ENCODE data around the gene MRPS18B. TPM values are rescaled to one million over a fixed set of nuclear protein-coding genes. Genes with fewer than 3 reads are reported as not detected.

Gene MRPS18B
- total and polyA plus RNA-seq, 2 of the 4 experiments (the other 2 are of a cell fraction), result 51.2 to 82.3 TPM

DNA sequence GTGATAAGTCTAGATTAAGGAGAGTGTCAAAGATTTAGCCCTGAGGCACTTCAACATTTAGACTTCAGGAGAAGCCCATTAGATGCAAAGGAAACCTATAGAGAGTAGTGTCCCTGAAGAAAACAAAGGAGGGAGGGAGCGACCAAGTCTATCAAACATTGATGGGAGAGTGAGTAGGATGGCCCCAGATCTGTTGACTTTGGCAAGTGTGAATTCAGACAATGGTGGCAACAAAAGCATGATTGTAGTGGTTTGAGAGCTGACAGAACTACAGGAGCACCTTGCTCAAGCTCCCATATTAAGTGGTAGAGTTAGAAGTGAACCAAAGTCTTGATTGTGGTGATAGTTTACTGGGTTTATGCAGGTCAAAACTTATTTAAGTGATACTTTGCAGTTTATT is 47.4 kb upstream of the MRPS18B start:
- Histone ChIP-seq H3K9ac (ENCODE audit: low read depth, low read length) (no peak overlapping the region), H3K27ac (ENCODE audit: insufficient read depth, low read length) (no peak overlapping the region)

More for the DNA sequence above, 47.4 kb upstream of the MRPS18B start:
- H3K4me3 ChIP-seq (ENCODE audit: insufficient read depth, low read depth, low read length), result peak overlapping the region; percentile 74
- no peak overlapping the region for H2AK5ac ChIP-seq (ENCODE audit: low read depth, low read length)
- H3K36me3 ChIP-seq (ENCODE audit: control insufficient read depth, insufficient read depth, low read length), result no peaks in the 10 kb centered on the region
- no TSS peak for BruUV-seq (replicated peaks)
- H3K56ac ChIP-seq (ENCODE audit: extremely low read depth, insufficient read depth, low read length), result no peak overlapping the region
- no peak overlapping the region for H3K14ac ChIP-seq (replicated peaks; ENCODE audit: low read depth, low read length)
- intact Hi-C loops (cut with micrococcal nuclease) (no loop called here), in situ Hi-C loops (cut with MboI; ENCODE audit: low sequenced_read_pairs) (no loop called here), dilution Hi-C loops (cut with HindIII; ENCODE audit: low sequenced_read_pairs, unreplicated experiment) (no loop called here)
- ATAC-seq (ENCODE audit: low read depth), result no peak
- H4K20me1 ChIP-seq (ENCODE audit: insufficient read depth, low read length), result peaks cover 35% of the 10 kb centered on the region
- WGBS, 2 experiments (ENCODE audit: extremely low coverage in 2 of 2, insufficient read length in 1 of 2), result 71% methylated on average over 1 of the region's 1 CpG; no CpG with 5 or more reads in 1 of the 2 experiments
- no peak overlapping the region for H4K91ac ChIP-seq (ENCODE audit: insufficient read depth, low read depth, low read length)
- H2BK120ac ChIP-seq (ENCODE audit: low read depth, low read length), result no peak overlapping the region
- H2BK5ac ChIP-seq (ENCODE audit: low read depth, low read length, poor library complexity, severe bottlenecking), result no peak overlapping the region
- no peak overlapping the region for H2AFZ ChIP-seq (replicated peaks; ENCODE audit: low read length, poor library complexity)
- peak overlapping the region; percentile 90 for H3K4me2 ChIP-seq (ENCODE audit: low read depth, low read length)
- H2AK9ac ChIP-seq (replicated peaks; ENCODE audit: low read depth, low read length, poor library complexity), result no peak overlapping the region
- H2BK15ac ChIP-seq (ENCODE audit: low read depth, low read length), result no peak overlapping the region
- DNase-seq, result no peak
- H2BK20ac ChIP-seq (ENCODE audit: low read depth, low read length), result no peak overlapping the region
- TF ChIP-seq CHD1 (IDR thresholded peaks at IDR 0.05; ENCODE audit: low read depth, low read length) (no peak), MXI1 (IDR thresholded peaks at IDR 0.05; ENCODE audit: borderline replicate concordance, low read depth, low read length) (no peak), MAFK (IDR thresholded peaks at IDR 0.05; ENCODE audit: low read depth, low read length) (no peak), CEBPB (IDR thresholded peaks at IDR 0.05; ENCODE audit: low read depth, low read length) (no peak), RAD21 (IDR thresholded peaks at IDR 0.05; ENCODE audit: low read length) (no peak), MAZ (IDR thresholded peaks at IDR 0.05; ENCODE audit: borderline replicate concordance, low read depth, low read length) (no peak), FOS (IDR thresholded peaks at IDR 0.05; ENCODE audit: low read depth, low read length) (no peak), RCOR1 (IDR thresholded peaks at IDR 0.05; ENCODE audit: insufficient replicate concordance, low read length) (no peak), USF2 (IDR thresholded peaks at IDR 0.05; ENCODE audit: low read depth, low read length) (no peak), POLR2A (IDR thresholded peaks at IDR 0.05; ENCODE audit: low read depth, low read length) (no peak)
- TF ChIP-seq, protein P1, sequence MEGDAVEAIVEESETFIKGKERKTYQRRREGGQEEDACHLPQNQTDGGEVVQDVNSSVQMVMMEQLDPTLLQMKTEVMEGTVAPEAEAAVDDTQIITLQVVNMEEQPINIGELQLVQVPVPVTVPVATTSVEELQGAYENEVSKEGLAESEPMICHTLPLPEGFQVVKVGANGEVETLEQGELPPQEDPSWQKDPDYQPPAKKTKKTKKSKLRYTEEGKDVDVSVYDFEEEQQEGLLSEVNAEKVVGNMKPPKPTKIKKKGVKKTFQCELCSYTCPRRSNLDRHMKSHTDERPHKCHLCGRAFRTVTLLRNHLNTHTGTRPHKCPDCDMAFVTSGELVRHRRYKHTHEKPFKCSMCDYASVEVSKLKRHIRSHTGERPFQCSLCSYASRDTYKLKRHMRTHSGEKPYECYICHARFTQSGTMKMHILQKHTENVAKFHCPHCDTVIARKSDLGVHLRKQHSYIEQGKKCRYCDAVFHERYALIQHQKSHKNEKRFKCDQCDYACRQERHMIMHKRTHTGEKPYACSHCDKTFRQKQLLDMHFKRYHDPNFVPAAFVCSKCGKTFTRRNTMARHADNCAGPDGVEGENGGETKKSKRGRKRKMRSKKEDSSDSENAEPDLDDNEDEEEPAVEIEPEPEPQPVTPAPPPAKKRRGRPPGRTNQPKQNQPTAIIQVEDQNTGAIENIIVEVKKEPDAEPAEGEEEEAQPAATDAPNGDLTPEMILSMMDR (conservative IDR thresholded peaks at IDR 0.05; ENCODE audit: low read depth, low read length), result no peak
- H3K79me1 ChIP-seq (ENCODE audit: low read depth in 1 of 2, low read length in 2 of 2), result peaks cover 10 to 36% of the 10 kb centered on the region in 2 experiments
- ChIA-PET CTCF (interaction anchor here (1.5 kb wide), 1 partner anchor 28 kb away, joined by 4 read pairs; no protein-coding TSS in a partner anchor), POLR2A (ENCODE audit: unreplicated experiment) (no interaction called here)
- H3K9me3 ChIP-seq (ENCODE audit: control insufficient read depth, insufficient read depth, low read length), result no peaks in the 10 kb centered on the region
- H3K4ac ChIP-seq (ENCODE audit: low read depth, low read length), result no peak overlapping the region
- H3K18ac ChIP-seq (ENCODE audit: low read depth, low read length), result no peak overlapping the region
- peak overlapping the region; percentile 22 to 45; a peak in 1 of 4 replicates for H4K8ac ChIP-seq (ENCODE audit: low read depth in 2 of 2, low read length in 2 of 2)
- peaks cover 5% of the 10 kb centered on the region; the same call in 1 of the 2 replicates for H3K9me1 ChIP-seq (ENCODE audit: insufficient read depth, low read length)
- peaks cover 3% of the 10 kb centered on the region for H3K4me1 ChIP-seq (ENCODE audit: control insufficient read depth, insufficient read depth, low read length)
- H3K23ac ChIP-seq (ENCODE audit: low read depth, low read length), result no peak overlapping the region
- no peak overlapping the region for H4K5ac ChIP-seq (ENCODE audit: low read depth, low read length)
- no peaks in the 10 kb centered on the region for H3K27me3 ChIP-seq (ENCODE audit: control insufficient read depth, insufficient read depth, low read length)

Measured in IMR-90 (cell line).